ENCODE results near the gene PAEP.
"Not testable (repeated sequence)": the region's sequence is repeated elsewhere in the genome, so short reads cannot be mapped to it uniquely, and the experiment has no call there.

Gene PAEP

GRCh38 chr9:135526089-135526729 lies 35.3 kb upstream of the PAEP start:
- TF ChIP-seq CTCF (IDR thresholded peaks at IDR 0.05; ENCODE audit: control extremely low read depth, extremely low read depth, low read depth, missing control alignments) = no peak
- ChIA-PET CTCF (no interaction called here), POLR2A (no interaction called here)
- no peak for DNase-seq (ENCODE audit: extremely low spot score)

- TF ChIP-seq CTCF (IDR thresholded peaks at IDR 0.05; ENCODE audit: control extremely low read depth, extremely low read depth, low read depth, missing control alignments) = no peak
- DNase-seq (ENCODE audit: extremely low spot score) = no peak
- CTCF ChIA-PET = no interaction called here
- POLR2A ChIA-PET = no interaction called here
These were observed 34.6 kb upstream of the PAEP start for GRCh38 chr9:135526730-135527571.

GRCh38 chr9:135528842-135529435 lies 32.6 kb upstream of the PAEP start:
- POLR2A ChIA-PET; CTCF ChIA-PET; DNase-seq (ENCODE audit: extremely low spot score): not testable (repeated sequence)

DNA sequence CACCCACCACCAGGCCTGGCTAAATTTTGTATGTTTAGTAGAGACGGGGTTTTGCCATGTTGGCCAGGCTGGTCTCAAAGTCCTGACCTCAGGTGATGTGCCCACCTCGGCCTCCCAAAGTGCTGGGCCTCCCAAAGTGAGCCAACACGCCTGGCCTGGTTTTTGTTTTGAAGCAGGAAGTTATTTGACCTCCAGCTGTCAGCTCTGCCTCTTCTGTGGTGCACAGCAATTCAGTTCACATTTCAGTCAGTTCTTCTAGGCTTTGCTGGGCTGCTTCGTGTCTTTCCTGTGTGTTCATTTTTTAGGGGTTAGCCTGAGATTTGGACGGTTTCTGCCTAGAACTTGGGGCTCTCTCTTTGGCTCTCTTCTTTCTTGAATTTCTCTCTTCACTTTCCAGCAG lies 31.4 kb upstream of the PAEP start:
- ChIA-PET CTCF (no interaction called here), POLR2A (no interaction called here)
- DNase-seq (ENCODE audit: extremely low spot score) = no peak
- no peak for TF ChIP-seq CTCF (IDR thresholded peaks at IDR 0.05; ENCODE audit: control extremely low read depth, extremely low read depth, low read depth, missing control alignments)

DNA sequence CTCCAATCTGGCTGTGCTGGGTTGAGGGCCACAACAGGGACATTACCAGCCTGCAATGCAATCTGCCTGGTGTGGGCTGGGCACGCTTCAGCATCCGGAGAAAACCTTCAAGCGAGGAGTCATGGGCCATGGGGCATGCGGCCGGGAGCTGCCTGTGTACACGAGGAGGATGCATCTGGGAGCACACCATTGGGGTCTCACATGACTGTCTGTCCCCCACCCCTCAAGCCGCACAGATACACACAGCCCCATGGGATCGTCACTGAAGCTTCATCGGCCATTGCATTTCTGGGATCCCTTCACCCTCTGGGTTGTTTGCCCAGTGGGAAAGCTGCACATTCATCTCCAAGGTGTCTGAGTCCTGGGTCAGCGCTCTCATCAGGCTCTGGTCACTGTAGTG lies 30.5 kb upstream of the PAEP start:
- no peak for DNase-seq (ENCODE audit: extremely low spot score)
- ChIA-PET POLR2A (no interaction called here), CTCF (no interaction called here)
- no peak for TF ChIP-seq CTCF (IDR thresholded peaks at IDR 0.05; ENCODE audit: control extremely low read depth, extremely low read depth, low read depth, missing control alignments)

DNA sequence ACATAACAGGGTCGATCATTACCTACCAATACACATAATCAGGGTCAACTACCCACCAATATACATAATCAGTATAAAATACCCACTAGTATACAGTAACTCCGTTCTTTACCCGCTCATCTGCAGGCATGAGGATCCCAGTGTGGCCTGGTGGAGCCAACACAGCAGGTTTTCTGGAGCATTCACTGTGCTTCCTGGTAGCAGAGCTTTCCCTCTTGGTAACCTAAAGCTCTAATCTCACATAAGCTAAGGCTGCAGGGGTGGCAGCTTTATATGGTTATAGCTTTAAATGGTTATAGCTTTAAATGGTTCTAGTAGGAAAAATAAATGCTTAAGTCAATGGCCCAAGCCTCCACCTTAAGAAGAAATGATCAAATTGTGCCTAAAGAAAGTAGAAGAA lies 28.4 kb upstream of the PAEP start:
- ChIA-PET CTCF (interaction anchor here (0.9 kb wide), 1 partner anchor 29 kb away, joined by 4 read pairs; no protein-coding TSS in a partner anchor), POLR2A (no interaction called here)
- TF ChIP-seq CTCF (IDR thresholded peaks at IDR 0.05; ENCODE audit: control extremely low read depth, extremely low read depth, low read depth, missing control alignments) = no peak
- no peak for DNase-seq (ENCODE audit: extremely low spot score)

GRCh38 chr9:135533674-135534073 lies 27.9 kb upstream of the PAEP start:
- DNase-seq (ENCODE audit: extremely low spot score) = no peak
- no peak for TF ChIP-seq CTCF (IDR thresholded peaks at IDR 0.05; ENCODE audit: control extremely low read depth, extremely low read depth, low read depth, missing control alignments)
- CTCF ChIA-PET = interaction anchor here (0.9 kb wide), 1 partner anchor 29 kb away, joined by 4 read pairs; no protein-coding TSS in a partner anchor
- POLR2A ChIA-PET = no interaction called here

DNA sequence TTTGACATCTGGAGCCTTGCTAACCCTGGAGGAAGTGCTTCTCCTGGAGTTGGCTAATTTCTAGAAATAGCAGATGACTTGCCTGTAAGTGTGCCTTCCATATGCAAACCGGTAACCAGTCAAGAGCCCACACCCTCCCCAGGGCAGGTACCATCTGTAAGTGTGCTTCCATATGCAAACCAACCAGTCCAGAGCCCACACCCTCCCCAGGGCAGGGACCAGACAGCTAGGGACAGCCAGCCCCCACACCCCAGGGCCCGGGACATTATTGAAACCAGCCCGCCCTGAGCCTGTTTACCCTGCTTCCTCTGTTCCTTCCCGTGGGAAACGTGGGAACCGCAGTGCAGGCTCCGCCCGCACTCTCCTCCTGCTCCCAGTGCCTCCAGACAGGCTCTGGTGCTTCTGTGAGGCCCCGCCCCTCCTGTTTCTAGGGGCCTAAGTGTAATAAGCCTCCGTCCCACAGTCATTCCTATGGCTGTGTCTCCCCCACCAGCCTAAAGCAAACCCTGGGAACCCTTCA lies 27.3 kb upstream of the PAEP start:
- POLR2A ChIA-PET; DNase-seq (ENCODE audit: extremely low spot score); CTCF ChIA-PET: not testable (repeated sequence)

DNA sequence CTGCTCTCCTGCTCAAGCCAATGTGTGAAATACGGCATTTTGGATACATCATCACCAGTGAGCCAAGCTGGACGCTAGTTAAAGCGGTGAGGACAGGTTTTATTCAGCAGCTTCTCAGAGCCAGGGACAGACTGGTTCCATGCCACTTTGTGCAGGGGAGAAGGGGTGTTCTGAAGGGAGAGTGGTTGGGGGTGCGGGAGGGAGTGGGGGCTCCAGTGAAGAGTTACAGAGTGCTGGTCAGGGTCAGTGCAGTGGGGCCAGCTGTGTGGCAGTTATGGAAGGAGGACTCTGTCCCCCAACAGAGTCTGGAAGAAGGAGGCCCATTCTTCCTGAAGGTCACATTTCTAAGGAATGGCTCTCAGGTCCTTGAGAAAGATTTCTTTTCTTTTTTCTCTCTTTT lies 26.7 kb upstream of the PAEP start:
- DNase-seq (ENCODE audit: extremely low spot score); POLR2A ChIA-PET; CTCF ChIA-PET: not testable (repeated sequence)

DNA sequence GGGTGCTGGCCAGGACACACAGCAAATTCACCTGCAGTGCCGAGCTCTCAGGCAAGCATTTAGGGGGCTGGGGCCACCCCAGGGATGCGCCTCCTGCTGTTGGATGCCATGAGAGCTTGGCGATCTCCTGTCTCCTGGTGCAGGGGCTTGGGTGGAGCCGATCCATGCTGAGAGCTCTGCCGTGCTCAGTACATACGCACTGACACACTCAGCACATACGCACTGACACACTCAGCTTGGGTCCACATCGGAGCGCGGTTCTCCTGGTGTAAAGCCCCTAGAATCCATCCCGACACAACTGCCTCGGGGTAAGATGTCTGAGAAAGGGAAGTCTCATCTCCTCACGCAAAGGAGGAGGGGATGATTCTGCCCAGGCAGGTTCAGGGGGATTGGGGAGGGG lies 25.9 kb upstream of the PAEP start:
- CTCF ChIA-PET; POLR2A ChIA-PET; DNase-seq (ENCODE audit: extremely low spot score): not testable (repeated sequence)

Measured in GM10248 (cell line).